Prostate gland (tissue), 2 donors: ENCODE results near the gene VDR. TPM values are rescaled to one million over a fixed set of nuclear protein-coding genes. Genes with fewer than 3 reads are reported as not detected.
A peak's percentile ranks its signal among the peaks of the same experiment; 100 is the strongest.

Source experiments
- DNase-seq: peaks from one replicate; pipeline ENCODE4 v3.0.0-alpha.2; 2019; ENCODE audit warnings: low spot score
- H3K27ac ChIP-seq, 2 donors: fragments of 200-600 bp; sonication (generic); 2 replicates each; pipeline ENCODE4 v1.5.1; 2017 to 2019
- H3K27me3 ChIP-seq: fragments of 200-600 bp; sonication (generic); replicated peaks from 2 replicates; pipeline ENCODE4 v1.5.1; 2019; ENCODE audit not compliant: insufficient read depth
- H3K36me3 ChIP-seq, 2 donors: fragments of 200-600 bp; sonication (generic); 1 replicate in 1 of 2; 2 replicates in 1 of 2; pipeline versions ENCODE4 v1.5.1 to v1.8.1; 2017 to 2019
- H3K4me1 ChIP-seq: fragments of 200-600 bp; sonication (generic); replicated peaks from 2 replicates; pipeline ENCODE4 v1.5.1; 2019
- H3K4me3 ChIP-seq, 2 donors: fragments of 200-600 bp; sonication (generic); 2 replicates each; pipeline ENCODE4 v1.5.1; 2017 to 2019
- H3K9me3 ChIP-seq: fragments of 200-600 bp; sonication (generic); 2 replicates; pipeline ENCODE4 v1.5.1; 2017
- POLR2A ChIP-seq: fragments of 450-650 bp; IDR thresholded peaks from one replicate; pipeline ENCODE4 v1.6.1; 2016; ENCODE audit warnings: antibody characterized with exemption, mild to moderate bottlenecking
- POLR2AphosphoS5 ChIP-seq: sonication (generic); formaldehyde crosslinking; IDR thresholded peaks from one replicate; pipeline ENCODE4 v1.6.1; 2017; ENCODE audit warnings: antibody characterized with exemption
- WGBS: methylation state at CpG from one replicate; pipeline ENCODE4 v1.1.5; 2018; 5-methylcytosine and 5-hydroxymethylcytosine counted together
- intact Hi-C: fragments of 100-400 bp; cut with DNase I; formaldehyde crosslinking; loops from one replicate; pipeline ENCODE4 v1.14.2; 2022
- total RNA-seq, 2 donors: library from RNA; depleted of rRNA; stranded (reverse); fragments of >200 nt; gene quantifications; one replicate each; pipeline ENCODE4 v1.1.0, GENCODE V29; 2016
- TF ChIP-seq, protein P1 (sequence below), 4 experiments: fragments of 200-600 bp in 2 of 4; fragments of 450-650 bp in 2 of 4; sonication (generic) in 2 of 4; IDR thresholded peaks; 1 replicate in 3 of 4; 2 replicates in 1 of 4; pipeline ENCODE4 v1.5.1; 2016 to 2019; ENCODE audit warnings: antibody characterized with exemption in 4 of 4, mild to moderate bottlenecking in 2 of 4, moderate library complexity in 2 of 4

VDR gene
- total RNA-seq, 2 donors from 2014 or later: 3.4 to 4.3 TPM

DNA sequence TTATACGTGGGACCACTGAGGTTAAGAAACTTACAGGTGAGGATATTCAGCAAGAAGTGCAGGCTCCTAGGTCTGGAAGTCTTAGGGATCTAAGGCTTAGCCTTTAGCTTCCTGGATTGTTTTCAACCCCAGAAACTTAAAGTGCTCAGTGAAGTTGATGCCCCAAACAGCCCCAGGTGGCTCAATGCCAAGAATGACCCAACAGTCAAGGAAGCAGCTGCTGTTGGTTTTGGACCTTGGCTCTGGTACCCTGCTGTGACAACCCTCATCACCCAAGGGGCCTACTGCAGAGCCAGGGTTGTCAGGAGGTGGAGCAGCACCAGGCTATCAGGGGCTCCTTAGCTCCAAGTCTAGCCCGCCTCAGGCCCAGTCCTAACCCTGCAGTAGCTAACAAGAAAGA lies 36.8 kb downstream of the VDR start:
- H3K27me3 ChIP-seq: no peaks in the 10 kb centered on the region
- intact Hi-C loops: no loop called here
- no peaks in the 10 kb centered on the region for H3K4me1 ChIP-seq
- H3K27ac ChIP-seq: no peak overlapping the region
- H3K36me3 ChIP-seq: no peaks in the 10 kb centered on the region
- TF ChIP-seq POLR2A (no peak), POLR2AphosphoS5 (no peak)
- TF ChIP-seq, protein P1, sequence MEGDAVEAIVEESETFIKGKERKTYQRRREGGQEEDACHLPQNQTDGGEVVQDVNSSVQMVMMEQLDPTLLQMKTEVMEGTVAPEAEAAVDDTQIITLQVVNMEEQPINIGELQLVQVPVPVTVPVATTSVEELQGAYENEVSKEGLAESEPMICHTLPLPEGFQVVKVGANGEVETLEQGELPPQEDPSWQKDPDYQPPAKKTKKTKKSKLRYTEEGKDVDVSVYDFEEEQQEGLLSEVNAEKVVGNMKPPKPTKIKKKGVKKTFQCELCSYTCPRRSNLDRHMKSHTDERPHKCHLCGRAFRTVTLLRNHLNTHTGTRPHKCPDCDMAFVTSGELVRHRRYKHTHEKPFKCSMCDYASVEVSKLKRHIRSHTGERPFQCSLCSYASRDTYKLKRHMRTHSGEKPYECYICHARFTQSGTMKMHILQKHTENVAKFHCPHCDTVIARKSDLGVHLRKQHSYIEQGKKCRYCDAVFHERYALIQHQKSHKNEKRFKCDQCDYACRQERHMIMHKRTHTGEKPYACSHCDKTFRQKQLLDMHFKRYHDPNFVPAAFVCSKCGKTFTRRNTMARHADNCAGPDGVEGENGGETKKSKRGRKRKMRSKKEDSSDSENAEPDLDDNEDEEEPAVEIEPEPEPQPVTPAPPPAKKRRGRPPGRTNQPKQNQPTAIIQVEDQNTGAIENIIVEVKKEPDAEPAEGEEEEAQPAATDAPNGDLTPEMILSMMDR (IDR thresholded peaks at IDR 0.05): no peak
- H3K4me3 ChIP-seq: no peak overlapping the region
- no peak for DNase-seq
- no peaks in the 10 kb centered on the region for H3K9me3 ChIP-seq
- 96% methylated on average over 2 of the region's 2 CpGs for WGBS

DNA sequence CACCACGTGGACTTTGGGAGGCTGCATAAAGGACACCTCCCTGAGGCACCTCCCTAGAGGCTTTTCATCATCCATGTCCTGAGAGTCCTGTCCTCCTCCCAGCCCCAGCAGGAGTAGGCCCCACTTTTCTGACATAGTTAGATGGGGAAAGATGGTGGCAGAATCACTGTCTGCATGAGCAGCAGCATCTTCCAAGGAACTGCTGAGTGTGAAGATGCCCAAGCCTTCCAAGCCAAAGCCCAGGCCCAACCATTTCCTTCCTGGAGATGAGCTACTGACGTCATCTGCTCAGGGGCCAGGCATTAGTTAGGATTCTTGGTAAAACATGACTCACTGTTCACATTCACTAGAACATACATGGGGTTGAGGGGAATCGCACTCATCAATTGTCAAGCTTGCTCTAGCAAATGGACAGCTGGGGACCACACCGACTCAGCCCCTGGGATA lies 37.3 kb downstream of the VDR start:
- H3K4me3 ChIP-seq: no peak overlapping the region
- TF ChIP-seq POLR2AphosphoS5 (no peak), POLR2A (no peak)
- TF ChIP-seq, protein P1 (IDR thresholded peaks at IDR 0.05): no peak
- H3K4me1 ChIP-seq: no peaks in the 10 kb centered on the region
- no peak for DNase-seq
- intact Hi-C loops: no loop called here
- no peaks in the 10 kb centered on the region for H3K36me3 ChIP-seq
- H3K9me3 ChIP-seq: no peaks in the 10 kb centered on the region
- no peak overlapping the region for H3K27ac ChIP-seq
- 85% methylated on average over 4 of the region's 4 CpGs for WGBS
- no peaks in the 10 kb centered on the region for H3K27me3 ChIP-seq

DNA sequence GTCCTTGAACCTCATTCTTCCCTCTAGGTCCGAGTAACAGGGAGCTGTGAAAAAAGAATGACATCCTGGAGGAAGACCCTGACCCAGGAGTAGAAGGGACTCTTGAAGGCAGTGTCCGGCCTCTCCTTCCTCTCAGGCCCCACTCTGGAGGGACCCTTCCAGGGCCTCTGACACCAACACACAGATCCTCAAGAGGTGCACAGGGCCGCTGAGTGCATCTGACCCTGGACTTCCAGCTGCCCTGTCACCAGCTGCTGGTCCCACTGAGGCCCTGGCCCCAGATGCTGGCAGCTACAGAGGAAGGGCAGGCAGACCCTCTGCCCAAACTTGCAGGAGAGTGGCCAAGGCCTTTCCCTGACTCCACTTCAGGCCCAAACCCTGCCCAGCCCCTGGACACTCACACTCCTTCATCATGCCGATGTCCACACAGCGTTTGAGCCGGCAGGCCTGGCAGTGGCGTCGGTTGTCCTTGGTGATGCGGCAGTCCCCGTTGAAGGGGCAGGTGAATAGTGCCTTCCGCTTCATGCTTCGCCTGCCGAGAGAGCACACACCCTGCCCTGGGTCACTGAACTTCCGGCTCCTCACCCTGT lies 40.1 kb downstream of the VDR start:
- Histone ChIP-seq H3K4me3 (no peak overlapping the region), H3K9me3 (no peaks in the 10 kb centered on the region), H3K4me1 (no peaks in the 10 kb centered on the region), H3K27me3 (no peaks in the 10 kb centered on the region), H3K27ac (no peak overlapping the region), H3K36me3 (no peaks in the 10 kb centered on the region)
- intact Hi-C loops: no loop called here
- DNase-seq: no peak
- TF ChIP-seq, protein P1 (IDR thresholded peaks at IDR 0.05): no peak
- 93% methylated on average over 14 of the region's 14 CpGs for WGBS

DNA sequence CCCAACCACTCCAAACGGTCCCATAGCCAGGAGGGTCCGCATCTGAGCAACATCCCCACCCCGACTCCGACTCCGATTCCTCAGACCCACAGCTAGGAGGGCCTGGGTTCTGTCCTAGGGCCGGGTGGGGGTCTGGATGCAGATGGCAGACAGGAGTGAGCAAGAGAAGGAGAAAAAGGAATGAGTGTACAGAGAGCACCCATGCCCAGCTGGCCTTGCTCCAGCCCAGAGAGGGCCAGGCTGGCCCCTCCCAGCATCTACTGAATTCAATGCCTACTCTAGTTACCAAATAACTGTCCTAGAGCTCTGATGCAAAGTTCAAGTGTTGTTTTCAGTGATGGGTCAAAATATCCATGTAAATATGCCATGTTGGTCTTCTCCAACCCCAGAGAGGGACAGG lies 40.8 kb downstream of the VDR start:
- H3K9me3 ChIP-seq: no peaks in the 10 kb centered on the region
- TF ChIP-seq POLR2AphosphoS5: no peak
- TF ChIP-seq, protein P1 (IDR thresholded peaks at IDR 0.05): no peak
- TF ChIP-seq POLR2A: no peak
- H3K36me3 ChIP-seq: no peaks in the 10 kb centered on the region
- no peak overlapping the region for H3K4me3 ChIP-seq
- no peaks in the 10 kb centered on the region for H3K4me1 ChIP-seq
- no peak for DNase-seq
- no peaks in the 10 kb centered on the region for H3K27me3 ChIP-seq
- 85% methylated on average over 6 of the region's 6 CpGs for WGBS
- intact Hi-C loops: no loop called here
- H3K27ac ChIP-seq: no peak overlapping the region

DNA sequence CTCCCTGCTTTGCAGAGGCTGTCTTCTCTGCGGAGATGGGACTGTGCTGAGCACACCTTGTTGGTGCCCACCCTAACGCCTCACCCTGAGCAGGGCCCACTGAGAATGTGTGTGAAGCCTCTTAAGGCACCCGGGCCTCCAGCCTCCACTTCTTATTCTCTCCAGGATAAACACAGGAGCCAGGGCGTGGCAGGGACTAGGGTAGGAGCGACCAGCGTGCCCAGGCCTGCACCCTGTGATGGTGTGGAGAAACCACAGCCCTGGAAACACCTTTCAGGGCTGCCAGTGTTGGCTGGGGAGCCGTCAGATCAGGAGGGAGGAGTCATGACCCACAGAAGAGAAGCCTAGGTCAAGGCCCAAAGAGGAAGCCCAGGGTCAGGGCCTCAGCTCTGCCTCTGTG lies 41.3 kb downstream of the VDR start:
- intact Hi-C loops: no loop called here
- no peaks in the 10 kb centered on the region for H3K4me1 ChIP-seq
- H3K27ac ChIP-seq: no peak overlapping the region
- 63% methylated on average over 6 of the region's 7 CpGs for WGBS
- H3K27me3 ChIP-seq: no peaks in the 10 kb centered on the region
- TF ChIP-seq POLR2A: no peak
- TF ChIP-seq POLR2AphosphoS5: no peak
- TF ChIP-seq, protein P1 (IDR thresholded peaks at IDR 0.05): no peak
- H3K9me3 ChIP-seq: no peaks in the 10 kb centered on the region
- H3K4me3 ChIP-seq: no peak overlapping the region
- DNase-seq: peak; percentile 66
- no peaks in the 10 kb centered on the region for H3K36me3 ChIP-seq
